Tibial nerve (tissue), 4 donors: ENCODE results near the gene ZBTB20. TPM values are rescaled to one million over a fixed set of nuclear protein-coding genes. Genes with fewer than 3 reads are reported as not detected.

ENCODE experiments used
- DNase-seq, 2 donors: peaks; one replicate each; pipeline ENCODE4 v3.0.0-alpha.2; 2019; ENCODE audit warnings: low spot score in 2 of 2
- H3K27ac ChIP-seq, 4 donors: fragments of 200-600 bp; sonication (generic) in 3 of 4; one replicate each; pipeline ENCODE4 v1.5.1; 2017 to 2019; ENCODE audit warnings: mild to moderate bottlenecking in 1 of 4
- H3K27me3 ChIP-seq, 2 donors: fragments of 200-600 bp; sonication (generic) in 1 of 2; one replicate each; pipeline versions ENCODE4 v1.5.1 to v1.6.0; 2017 to 2019
- H3K36me3 ChIP-seq, 3 donors: fragments of 200-600 bp; sonication (generic); one replicate each; pipeline ENCODE4 v1.5.1; 2018 to 2019
- H3K4me1 ChIP-seq, 4 donors: fragments of 200-600 bp; sonication (generic) in 3 of 4; one replicate each; pipeline ENCODE4 v1.5.1; 2017 to 2019
- H3K4me3 ChIP-seq, 4 donors: fragments of 200-600 bp; sonication (generic) in 3 of 4; one replicate each; pipeline ENCODE4 v1.5.1; 2017 to 2019; ENCODE audit warnings: mild to moderate bottlenecking in 1 of 4, moderate library complexity in 1 of 4
- H3K9me3 ChIP-seq, 4 donors: fragments of 200-600 bp; sonication (generic) in 3 of 4; one replicate each; pipeline ENCODE4 v1.5.1; 2017 to 2019
- CTCF ChIP-seq, 5 experiments: fragments of 200-600 bp in 3 of 5; fragments of 450-650 bp in 2 of 5; sonication (generic) in 3 of 5; IDR thresholded peaks; one replicate each; pipeline ENCODE4 v1.5.1; 2016 to 2019; ENCODE audit warnings: antibody characterized with exemption in 5 of 5, mild to moderate bottlenecking in 3 of 5, moderate library complexity in 2 of 5
- EP300 ChIP-seq, 2 donors: sonication (generic); formaldehyde crosslinking; IDR thresholded peaks; one replicate each; pipeline ENCODE4 v1.6.1; 2017; ENCODE audit warnings: antibody characterized with exemption in 2 of 2, mild to moderate bottlenecking in 1 of 2
- POLR2A ChIP-seq, 2 donors: fragments of 450-650 bp; IDR thresholded peaks; one replicate each; pipeline ENCODE4 v1.6.1; 2017; ENCODE audit warnings: antibody characterized with exemption in 2 of 2, mild to moderate bottlenecking in 2 of 2, moderate library complexity in 2 of 2
- WGBS, 2 donors: methylation state at CpG; one replicate each; pipeline ENCODE4 v1.1.5; 2018; 5-methylcytosine and 5-hydroxymethylcytosine counted together
- total RNA-seq, 4 donors: library from RNA; depleted of rRNA; stranded (reverse); fragments of >200 nt; gene quantifications; one replicate each; pipeline ENCODE4 v1.1.0, GENCODE V29; 2016

The ZBTB20 gene
- total RNA-seq, 4 donors from 2014 or later, result 63.3 to 127 (median 102) TPM

GRCh38 chr3:114722530-114722929 lies 424.6 kb downstream of the ZBTB20 start:
- no peaks in the 10 kb centered on the region for H3K36me3 ChIP-seq
- peaks cover 0 to 49% (median 0%) of the 10 kb centered on the region in 4 donors for H3K4me1 ChIP-seq
- no peak overlapping the region for H3K27ac ChIP-seq
- no peak overlapping the region for H3K4me3 ChIP-seq
- no peaks in the 10 kb centered on the region for H3K9me3 ChIP-seq
- TF ChIP-seq CTCF (IDR thresholded peaks at IDR 0.05), result no peak
- no peak for TF ChIP-seq EP300 (IDR thresholded peaks at IDR 0.05)
- TF ChIP-seq POLR2A (IDR thresholded peaks at IDR 0.05), result no peak
- 75 to 93% methylated on average over 1 of the region's 1 CpG for WGBS, 2 donors
- no peaks in the 10 kb centered on the region for H3K27me3 ChIP-seq
- no peak for DNase-seq

GRCh38 chr3:114721864-114722263 lies 425.2 kb downstream of the ZBTB20 start:
- Histone ChIP-seq H3K4me1 (peaks cover 0 to 47% (median 0%) of the 10 kb centered on the region in 4 donors), H3K36me3 (no peaks in the 10 kb centered on the region), H3K27me3 (no peaks in the 10 kb centered on the region), H3K9me3 (no peaks in the 10 kb centered on the region), H3K4me3 (no peak overlapping the region), H3K27ac (no peak overlapping the region)
- TF ChIP-seq POLR2A (IDR thresholded peaks at IDR 0.05) (no peak), CTCF (IDR thresholded peaks at IDR 0.05) (no peak), EP300 (IDR thresholded peaks at IDR 0.05) (no peak)
- WGBS, 2 donors, result 63 to 78% methylated on average over 2 of the region's 2 CpGs
- no peak for DNase-seq

- Histone ChIP-seq H3K27ac (no peak overlapping the region), H3K36me3 (no peaks in the 10 kb centered on the region), H3K4me3 (no peak overlapping the region), H3K27me3 (no peaks in the 10 kb centered on the region), H3K4me1 (peaks cover 0 to 53% (median 0%) of the 10 kb centered on the region in 4 donors), H3K9me3 (no peaks in the 10 kb centered on the region)
- 67 to 77% methylated on average over 3 of the region's 3 CpGs for WGBS, 2 donors
- TF ChIP-seq EP300 (IDR thresholded peaks at IDR 0.05) (no peak), POLR2A (IDR thresholded peaks at IDR 0.05) (no peak), CTCF (IDR thresholded peaks at IDR 0.05) (no peak)
- no peak for DNase-seq
Measured at GRCh38 chr3:114721209-114721608, 425.9 kb downstream of the ZBTB20 start.

- no peaks in the 10 kb centered on the region for H3K9me3 ChIP-seq
- peaks cover 0 to 72% (median 0%) of the 10 kb centered on the region in 4 donors for H3K4me1 ChIP-seq
- no peak for DNase-seq
- no peaks in the 10 kb centered on the region for H3K36me3 ChIP-seq
- H3K27ac ChIP-seq, result peak overlapping the region in 1 of 4 donors; percentile 1
- H3K4me3 ChIP-seq, result no peak overlapping the region
- 47 to 52% methylated on average over 1 of the region's 1 CpG for WGBS, 2 donors
- TF ChIP-seq CTCF (IDR thresholded peaks at IDR 0.05), result no peak
- no peak for TF ChIP-seq POLR2A (IDR thresholded peaks at IDR 0.05)
- TF ChIP-seq EP300 (IDR thresholded peaks at IDR 0.05), result no peak
- no peaks in the 10 kb centered on the region for H3K27me3 ChIP-seq
Measured at GRCh38 chr3:114718898-114719210, 428.2 kb downstream of the ZBTB20 start.

- H3K27ac ChIP-seq, result peak overlapping the region in 2 of 4 donors; percentile 1 to 5
- H3K4me3 ChIP-seq, result no peak overlapping the region
- WGBS, 2 donors, result 75 to 77% methylated on average over 7 of the region's 7 CpGs
- no peak for DNase-seq
- H3K9me3 ChIP-seq, result no peaks in the 10 kb centered on the region
- TF ChIP-seq EP300 (IDR thresholded peaks at IDR 0.05) (no peak), POLR2A (IDR thresholded peaks at IDR 0.05) (no peak), CTCF (IDR thresholded peaks at IDR 0.05) (no peak)
- H3K36me3 ChIP-seq, result no peaks in the 10 kb centered on the region
- no peaks in the 10 kb centered on the region for H3K27me3 ChIP-seq
- H3K4me1 ChIP-seq, result peaks cover 0 to 78% (median 0%) of the 10 kb centered on the region in 4 donors
Measured at GRCh38 chr3:114718071-114718897, 428.8 kb downstream of the ZBTB20 start.
